Renal cortical epithelial cell (primary cell): ENCODE results near the gene BLOC1S4. TPM values are rescaled to one million over a fixed set of nuclear protein-coding genes. Genes with fewer than 3 reads are reported as not detected.

Experiments
- DNase-seq: peaks from one replicate; pipeline ENCODE4 v3.0.0-alpha.2; 2011; ENCODE audit warnings: low read depth
- total RNA-seq: library from RNA; depleted of rRNA; stranded (reverse); fragments of >200 nt; gene quantifications from 2 replicates; pipeline ENCODE4 v1.2.3, GENCODE V29; 2014

BLOC1S4 gene
- total RNA-seq, 1 donor from 2014 or later, result 18.1 TPM

GRCh38 chr4:6692379-6692778 lies 23.6 kb upstream of the BLOC1S4 start:
- DNase-seq, result no peak

GRCh38 chr4:6692806-6693205 lies 23.2 kb upstream of the BLOC1S4 start:
- no peak for DNase-seq

GRCh38 chr4:6693231-6694176 lies 22.5 kb upstream of the BLOC1S4 start, which contains the start of gene S100P:
Gene S100P, plus strand, starts transcription at chr4:6693878. Its CDS starts 55 bp downstream, at chr4:6693933.
- no peak for DNase-seq

- no peak for DNase-seq
These were observed 21.6 kb upstream of the BLOC1S4 start for GRCh38 chr4:6694177-6694901.

- no peak for DNase-seq
These were observed 20.0 kb upstream of the BLOC1S4 start for GRCh38 chr4:6695660-6696610.

- DNase-seq, result no peak
These were observed 19.4 kb upstream of the BLOC1S4 start for GRCh38 chr4:6696611-6697010.

- no peak for DNase-seq
These were observed 18.8 kb upstream of the BLOC1S4 start for GRCh38 chr4:6697131-6697530.

GRCh38 chr4:6699388-6699787 lies 16.6 kb upstream of the BLOC1S4 start:
- no peak for DNase-seq

GRCh38 chr4:6699903-6700302 lies 16.1 kb upstream of the BLOC1S4 start:
- DNase-seq, result no peak

- DNase-seq, result no peak
These were observed 14.6 kb upstream of the BLOC1S4 start for GRCh38 chr4:6701371-6701770.

GRCh38 chr4:6702761-6703160 lies 13.2 kb upstream of the BLOC1S4 start:
- DNase-seq, result no peak

GRCh38 chr4:6703786-6704185 lies 12.2 kb upstream of the BLOC1S4 start:
- peak; percentile 33 for DNase-seq

GRCh38 chr4:6705646-6706045 lies 10.3 kb upstream of the BLOC1S4 start:
- no peak for DNase-seq

GRCh38 chr4:6706173-6706572 lies 9.8 kb upstream of the BLOC1S4 start:
- no peak for DNase-seq

- peak; percentile 90 for DNase-seq
These were observed 6.5 kb upstream of the BLOC1S4 start, which contains the start of gene MRFAP1L1 for GRCh38 chr4:6709230-6710114. Gene MRFAP1L1, minus strand, starts transcription at chr4:6709865. Its CDS starts 236 bp downstream, at chr4:6709629.

- no peak for DNase-seq
These were observed 5.7 kb upstream of the BLOC1S4 start for GRCh38 chr4:6710282-6710681.

GRCh38 chr4:6710996-6711395 lies 5.0 kb upstream of the BLOC1S4 start:
- DNase-seq, result no peak

GRCh38 chr4:6714954-6715353 lies 1.0 kb upstream of the BLOC1S4 start:
- no peak for DNase-seq

- no peak for DNase-seq
These were observed 313 bp upstream of the BLOC1S4 start for GRCh38 chr4:6715704-6716017.

GRCh38 chr4:6716958-6717655 lies 1.1 kb downstream of the BLOC1S4 start:
- no peak for DNase-seq
